Effector memory CD4-positive, alpha-beta T cell (primary cell): ENCODE measurements around the gene HSPD1.

Experiments
- DNase-seq, 3 donors: peaks; one replicate each; pipeline ENCODE4 v3.0.0-alpha.2; 2020
- H3K27ac ChIP-seq: 2 replicates; pipeline ENCODE4 v1.7.0; 2013; ENCODE audit warnings: mild to moderate bottlenecking, low read length, moderate library complexity; ENCODE audit not compliant: insufficient read depth, poor library complexity, severe bottlenecking
- H3K27me3 ChIP-seq: replicated peaks from 2 replicates; pipeline ENCODE4 v1.7.0; 2013; ENCODE audit warnings: mild to moderate bottlenecking, low read length; ENCODE audit not compliant: insufficient read depth, control insufficient read depth, poor library complexity, severe bottlenecking
- H3K36me3 ChIP-seq: 2 replicates; pipeline ENCODE4 v1.7.0; 2013; ENCODE audit warnings: mild to moderate bottlenecking, low read length, moderate library complexity; ENCODE audit not compliant: control insufficient read depth, insufficient read depth
- H3K4me1 ChIP-seq: 2 replicates; pipeline ENCODE4 v1.7.0; 2013; ENCODE audit warnings: low read length, mild to moderate bottlenecking; ENCODE audit not compliant: control insufficient read depth, insufficient read depth, poor library complexity, severe bottlenecking
- H3K4me3 ChIP-seq: 2 replicates; pipeline ENCODE4 v1.7.0; 2013; ENCODE audit warnings: low read length, low read depth, mild to moderate bottlenecking; ENCODE audit not compliant: insufficient read depth, poor library complexity, severe bottlenecking
- H3K9me3 ChIP-seq: 2 replicates; pipeline ENCODE4 v1.7.0; 2013; ENCODE audit warnings: mild to moderate bottlenecking, low read length, moderate library complexity; ENCODE audit not compliant: control insufficient read depth

HSPD1 gene

DNA sequence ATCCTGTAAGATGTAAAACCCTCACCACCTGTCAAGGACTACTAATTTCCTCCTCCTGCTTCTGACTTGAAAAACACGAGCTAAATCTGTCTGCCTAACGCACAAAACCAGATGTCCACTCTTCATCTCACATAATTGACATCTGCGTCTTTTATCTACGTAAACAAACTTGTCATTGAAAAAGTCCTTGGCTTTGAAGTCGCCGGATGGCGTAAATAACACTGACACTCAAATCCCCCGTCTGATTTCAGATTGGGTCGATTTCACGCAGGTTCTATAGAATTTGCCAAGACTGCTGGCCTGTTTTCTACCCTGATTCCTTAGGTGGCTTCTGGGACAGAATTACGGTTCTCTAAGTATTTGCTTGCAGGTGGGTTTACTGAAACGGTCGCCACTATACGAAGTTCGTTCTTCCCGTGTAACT is 15.7 kb upstream of the HSPD1 start:
- peak in 1 of 3 donors; percentile 39 for DNase-seq
- Histone ChIP-seq H3K4me1 (peaks cover 12% of the 10 kb centered on the region), H3K27ac (peak overlapping the region; percentile 86), H3K27me3 (no peaks in the 10 kb centered on the region), H3K4me3 (peak overlapping the region; percentile 68), H3K9me3 (no peaks in the 10 kb centered on the region), H3K36me3 (no peaks in the 10 kb centered on the region)

- peak overlapping the region; percentile 68 for H3K4me3 ChIP-seq
- no peaks in the 10 kb centered on the region for H3K9me3 ChIP-seq
- peaks cover 12% of the 10 kb centered on the region for H3K4me1 ChIP-seq
- DNase-seq: no peak
- H3K27ac ChIP-seq: peak overlapping the region; percentile 86
- H3K36me3 ChIP-seq: no peaks in the 10 kb centered on the region
- H3K27me3 ChIP-seq: no peaks in the 10 kb centered on the region
Observed at GRCh38 chr2:197514754-197515153, 15.1 kb upstream of the HSPD1 start.

GRCh38 chr2:197513915-197514314 is 14.3 kb upstream of the HSPD1 start:
- Histone ChIP-seq H3K4me1 (peaks cover 12% of the 10 kb centered on the region), H3K36me3 (no peaks in the 10 kb centered on the region), H3K4me3 (no peak overlapping the region), H3K9me3 (no peaks in the 10 kb centered on the region), H3K27ac (no peak overlapping the region), H3K27me3 (no peaks in the 10 kb centered on the region)
- no peak for DNase-seq

DNA sequence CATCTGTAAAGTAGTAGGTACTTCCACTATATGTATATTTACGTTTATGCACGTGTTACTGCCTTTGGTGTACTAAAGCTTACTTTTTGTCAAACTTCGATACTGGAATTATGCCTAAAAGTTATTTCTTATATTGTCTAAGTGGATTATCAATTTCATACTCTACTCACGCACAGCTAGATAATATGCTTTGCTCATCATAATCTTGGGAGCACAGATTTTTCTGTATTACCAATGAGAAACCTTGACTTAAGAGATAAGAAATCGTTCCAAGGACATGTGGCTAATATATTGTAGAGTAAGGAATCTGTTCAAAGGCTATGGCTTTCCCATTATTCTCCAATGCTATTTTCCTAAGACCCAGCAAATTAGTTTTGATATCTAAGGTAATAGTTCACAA is 7.0 kb upstream of the HSPD1 start:
- H3K4me3 ChIP-seq: no peak overlapping the region
- H3K9me3 ChIP-seq: no peaks in the 10 kb centered on the region
- H3K4me1 ChIP-seq: no peaks in the 10 kb centered on the region
- H3K27me3 ChIP-seq: no peaks in the 10 kb centered on the region
- no peak overlapping the region for H3K27ac ChIP-seq
- DNase-seq: no peak
- peaks cover 5% of the 10 kb centered on the region for H3K36me3 ChIP-seq

- DNase-seq: no peak
- H3K27me3 ChIP-seq: no peaks in the 10 kb centered on the region
- no peaks in the 10 kb centered on the region for H3K9me3 ChIP-seq
- H3K4me3 ChIP-seq: no peak overlapping the region
- no peak overlapping the region for H3K27ac ChIP-seq
- H3K36me3 ChIP-seq: peaks cover 5% of the 10 kb centered on the region
- H3K4me1 ChIP-seq: no peaks in the 10 kb centered on the region
Observed at GRCh38 chr2:197504512-197504911, 4.9 kb upstream of the HSPD1 start.

DNA sequence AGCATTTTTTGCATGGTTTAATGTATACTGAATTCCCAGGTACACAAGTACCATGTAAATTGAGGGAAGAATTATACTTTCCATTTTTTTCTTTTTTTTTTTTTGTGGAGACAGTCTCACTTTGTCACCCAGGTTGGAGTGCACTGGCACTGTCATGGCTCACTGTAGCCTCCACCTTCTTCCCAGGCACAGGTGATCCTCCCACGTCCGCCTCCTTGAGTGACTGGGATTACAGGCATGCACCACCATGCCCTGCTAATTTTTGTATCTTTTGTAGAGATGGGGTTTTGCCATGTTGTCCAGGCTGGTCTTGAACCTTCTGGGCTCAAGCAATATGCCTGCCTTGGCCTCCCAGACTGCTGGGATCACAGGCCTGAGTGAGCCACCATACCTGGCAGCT is 4.4 kb upstream of the HSPD1 start:
- H3K36me3 ChIP-seq: peaks cover 5% of the 10 kb centered on the region
- H3K4me1 ChIP-seq: no peaks in the 10 kb centered on the region
- H3K4me3 ChIP-seq: no peak overlapping the region
- no peaks in the 10 kb centered on the region for H3K27me3 ChIP-seq
- DNase-seq: no peak
- no peak overlapping the region for H3K27ac ChIP-seq
- H3K9me3 ChIP-seq: no peaks in the 10 kb centered on the region

DNA sequence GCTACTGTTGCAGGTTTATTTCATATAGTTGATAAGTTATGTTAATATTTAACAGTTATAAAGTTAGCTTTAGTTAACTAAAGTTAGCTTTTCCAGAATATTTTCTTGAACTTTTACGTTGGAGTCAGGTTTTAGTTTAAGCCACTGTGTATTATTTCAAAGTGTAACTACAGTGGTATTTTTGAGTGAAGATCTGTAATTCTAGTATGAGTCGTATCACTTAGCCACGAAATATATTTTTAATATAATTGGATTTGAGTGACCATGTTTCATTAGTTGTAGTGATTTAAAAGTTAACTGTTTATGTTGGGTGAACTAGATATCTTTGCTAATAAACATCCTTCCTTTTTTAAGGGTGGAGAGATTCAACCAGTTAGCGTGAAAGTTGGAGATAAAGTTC is 3.0 kb upstream of the HSPD1 start:
- Histone ChIP-seq H3K36me3 (peaks cover 5% of the 10 kb centered on the region), H3K9me3 (no peaks in the 10 kb centered on the region), H3K27ac (peak overlapping the region; percentile 89), H3K27me3 (no peaks in the 10 kb centered on the region), H3K4me1 (peaks cover 9% of the 10 kb centered on the region), H3K4me3 (no peak overlapping the region)
- DNase-seq: no peak

DNA sequence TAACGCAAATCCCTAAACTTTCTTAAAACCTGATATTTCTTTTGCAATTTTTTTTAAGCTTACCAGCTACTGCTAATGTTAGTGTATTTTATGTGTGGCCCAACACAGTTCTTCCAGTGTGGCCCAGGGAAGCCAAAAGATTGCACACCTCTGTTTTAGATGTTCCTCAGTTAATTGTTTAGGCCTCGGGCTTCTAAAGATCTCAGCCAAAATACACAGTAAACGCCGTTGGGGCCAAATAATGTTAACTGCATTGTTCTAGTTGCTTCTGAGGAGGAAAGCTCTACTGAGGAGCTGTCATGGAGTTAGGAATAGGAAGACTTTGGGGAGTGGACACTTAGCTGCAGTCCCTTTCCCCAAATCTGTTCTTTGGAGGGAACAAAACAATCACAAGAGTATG is 2.6 kb upstream of the HSPD1 start:
- DNase-seq: no peak
- Histone ChIP-seq H3K4me1 (peaks cover 11% of the 10 kb centered on the region), H3K4me3 (no peak overlapping the region), H3K27ac (peak overlapping the region; percentile 89), H3K36me3 (peaks cover 5% of the 10 kb centered on the region), H3K9me3 (no peaks in the 10 kb centered on the region), H3K27me3 (no peaks in the 10 kb centered on the region)

DNA sequence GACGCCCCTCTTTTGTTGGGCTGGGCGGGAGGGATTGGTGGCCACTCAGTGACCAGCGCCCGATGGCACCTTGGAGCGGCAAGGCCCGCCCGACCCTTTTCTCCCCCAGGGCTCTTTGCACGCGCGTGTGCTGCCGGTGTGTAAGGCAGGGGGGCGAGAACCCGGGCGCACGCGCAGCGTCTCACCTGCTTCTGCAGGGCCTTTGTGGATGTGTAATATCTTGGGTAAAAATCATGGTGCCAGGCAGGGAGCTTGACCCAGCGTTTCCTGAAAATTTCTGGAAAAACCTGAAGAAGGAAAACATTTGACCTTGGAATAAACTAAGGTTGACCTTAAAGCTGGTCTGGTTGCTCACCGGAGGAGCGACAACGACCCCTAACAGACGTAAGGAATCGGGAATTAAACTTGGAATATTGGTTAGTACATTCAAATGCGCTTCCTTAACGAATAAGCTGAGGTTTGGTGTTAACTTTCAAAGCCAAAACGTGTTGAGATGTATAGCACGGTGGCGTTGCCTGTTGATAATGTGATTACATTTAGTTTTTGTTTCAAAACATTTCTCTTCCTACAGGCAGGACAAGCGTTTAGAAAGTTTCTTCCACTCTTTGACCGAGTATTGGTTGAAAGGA is 977 bp upstream of the HSPD1 start:
- no peak for DNase-seq
- peaks cover 14% of the 10 kb centered on the region for H3K36me3 ChIP-seq
- no peaks in the 10 kb centered on the region for H3K27me3 ChIP-seq
- peak overlapping the region; percentile 89 for H3K27ac ChIP-seq
- peak overlapping the region; percentile 83 for H3K4me3 ChIP-seq
- no peaks in the 10 kb centered on the region for H3K9me3 ChIP-seq
- H3K4me1 ChIP-seq: peaks cover 23% of the 10 kb centered on the region

GRCh38 chr2:197498937-197499593 is 575 bp downstream of the HSPD1 start:
- Histone ChIP-seq H3K27me3 (no peaks in the 10 kb centered on the region), H3K4me3 (peak overlapping the region; percentile 83), H3K9me3 (no peaks in the 10 kb centered on the region), H3K36me3 (peaks cover 21% of the 10 kb centered on the region), H3K4me1 (peaks cover 23% of the 10 kb centered on the region), H3K27ac (peak overlapping the region; percentile 89)
- DNase-seq: peak; percentile 16 to 36 (median 18)
